M059J (cell line): ENCODE measurements around the gene FCN3. TPM values are rescaled to one million over a fixed set of nuclear protein-coding genes. Genes with fewer than 3 reads are reported as not detected.
"Not testable (repeated sequence)": the region's sequence is repeated elsewhere in the genome, so short reads cannot be mapped to it uniquely, and the experiment has no call there.

Source experiments
- DNase-seq: peaks from one replicate; pipeline ENCODE4 v3.0.0-alpha.2; 2012; ENCODE audit warnings: low read depth
- total RNA-seq: library from RNA; depleted of rRNA; stranded (reverse); fragments of >200 nt; shearing (Covaris generic); gene quantifications from 2 replicates; pipeline ENCODE4 v1.2.3, GENCODE V29; 2014

The FCN3 gene
- total RNA-seq, 1 experiment from 2014 or later, result not detected

GRCh38 chr1:27399251-27400025 lies 24.8 kb upstream of the FCN3 start:
- DNase-seq, result no peak

- DNase-seq, result no peak
These were observed 24.0 kb upstream of the FCN3 start for GRCh38 chr1:27398405-27399149.

DNA sequence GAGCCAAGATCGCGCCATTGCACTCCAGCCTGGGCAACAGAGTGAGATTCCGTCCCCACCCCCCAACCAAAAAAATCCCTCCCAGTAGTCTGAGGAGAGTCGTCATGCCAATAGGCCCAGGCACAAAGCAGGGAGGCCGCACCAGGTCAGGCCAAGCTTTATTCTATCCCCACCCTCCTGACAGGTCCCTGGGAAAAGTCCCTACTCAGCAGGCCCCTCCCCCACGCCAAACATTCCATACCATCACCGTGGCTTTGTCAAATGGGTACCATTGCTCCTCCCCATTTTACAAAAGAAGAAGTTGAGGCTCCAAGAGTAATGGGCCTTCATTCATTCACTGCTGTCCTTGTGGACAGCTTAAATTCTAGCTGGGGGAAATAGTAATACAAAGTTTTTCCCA lies 23.1 kb upstream of the FCN3 start:
- DNase-seq, result no peak

GRCh38 chr1:27397110-27397509 lies 22.5 kb upstream of the FCN3 start:
- no peak for DNase-seq

GRCh38 chr1:27395441-27396195 lies 21.0 kb upstream of the FCN3 start:
- DNase-seq, result peak; percentile 69

GRCh38 chr1:27394925-27395324 lies 20.3 kb upstream of the FCN3 start:
- no peak for DNase-seq

DNA sequence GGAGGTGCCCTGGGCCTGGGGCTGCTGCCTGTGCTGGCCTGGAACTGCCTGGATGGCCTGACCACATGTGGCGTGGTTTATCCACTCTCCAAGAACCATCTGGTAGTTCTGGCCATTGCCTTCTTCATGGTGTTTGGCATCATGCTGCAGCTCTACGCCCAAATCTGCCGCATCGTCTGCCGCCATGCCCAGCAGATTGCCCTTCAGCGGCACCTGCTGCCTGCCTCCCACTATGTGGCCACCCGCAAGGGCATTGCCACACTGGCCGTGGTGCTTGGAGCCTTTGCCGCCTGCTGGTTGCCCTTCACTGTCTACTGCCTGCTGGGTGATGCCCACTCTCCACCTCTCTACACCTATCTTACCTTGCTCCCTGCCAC lies 19.6 kb upstream of the FCN3 start:
- DNase-seq, result no peak

DNA sequence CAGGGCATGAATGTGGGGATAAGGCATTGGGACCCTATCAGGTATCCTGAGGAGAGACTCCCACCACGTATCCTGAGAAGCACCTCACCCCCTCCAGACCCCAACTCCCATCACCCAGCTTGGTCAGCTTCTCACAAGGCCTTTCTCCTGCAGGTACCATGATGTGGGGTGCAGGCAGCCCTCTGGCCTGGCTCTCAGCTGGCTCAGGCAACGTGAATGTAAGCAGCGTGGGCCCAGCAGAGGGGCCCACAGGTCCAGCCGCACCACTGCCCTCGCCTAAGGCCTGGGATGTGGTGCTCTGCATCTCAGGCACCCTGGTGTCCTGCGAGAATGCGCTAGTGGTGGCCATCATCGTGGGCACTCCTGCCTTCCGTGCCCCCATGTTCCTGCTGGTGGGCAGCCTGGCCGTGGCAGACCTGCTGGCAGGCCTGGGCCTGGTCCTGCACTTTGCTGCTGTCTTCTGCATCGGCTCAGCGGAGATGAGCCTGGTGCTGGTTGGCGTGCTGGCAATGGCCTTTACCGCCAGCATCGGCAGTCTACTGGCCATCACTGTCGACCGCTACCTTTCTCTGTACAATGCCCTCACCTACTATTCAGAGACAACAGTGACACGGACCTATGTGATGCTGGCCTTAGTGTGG lies 19.1 kb upstream of the FCN3 start:
- no peak for DNase-seq

- no peak for DNase-seq
These were observed 18.4 kb upstream of the FCN3 start for GRCh38 chr1:27392778-27393635.

GRCh38 chr1:27392096-27392777 lies 17.6 kb upstream of the FCN3 start, which contains the start of gene GPR3:
GPR3 (plus strand) TSS chr1:27392622; CDS start chr1:27393799, 1,177 bp downstream.
- DNase-seq, result peak; percentile 91

DNA sequence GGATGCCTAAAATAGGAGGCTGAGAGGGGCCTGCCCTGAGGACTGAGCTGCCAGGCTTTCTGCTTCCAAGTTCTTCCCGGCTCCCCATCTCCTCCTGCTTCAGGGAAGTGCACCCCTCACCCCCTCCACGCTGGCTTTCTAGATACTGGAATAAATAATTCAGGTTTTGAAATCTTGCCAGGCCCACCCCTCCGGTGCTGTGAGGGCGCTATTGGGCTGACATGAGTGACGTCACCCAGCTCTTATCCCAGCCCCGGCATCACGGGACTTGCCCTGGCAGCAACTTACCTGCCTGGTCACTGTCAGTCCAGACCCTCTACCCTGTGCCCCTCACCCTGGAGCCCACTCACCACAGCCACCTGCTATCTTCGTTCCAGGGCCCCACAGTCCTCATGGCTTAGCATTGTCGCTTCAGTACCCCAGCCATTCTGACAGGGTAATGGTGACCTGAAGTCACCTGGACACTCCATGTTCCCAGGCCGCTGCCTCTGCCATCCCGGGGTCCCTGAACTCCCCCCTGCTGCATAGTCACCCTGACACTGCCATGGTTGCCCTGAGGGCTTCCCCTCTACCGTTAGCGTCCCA lies 17.0 kb upstream of the FCN3 start:
- peak; percentile 58 for DNase-seq

DNA sequence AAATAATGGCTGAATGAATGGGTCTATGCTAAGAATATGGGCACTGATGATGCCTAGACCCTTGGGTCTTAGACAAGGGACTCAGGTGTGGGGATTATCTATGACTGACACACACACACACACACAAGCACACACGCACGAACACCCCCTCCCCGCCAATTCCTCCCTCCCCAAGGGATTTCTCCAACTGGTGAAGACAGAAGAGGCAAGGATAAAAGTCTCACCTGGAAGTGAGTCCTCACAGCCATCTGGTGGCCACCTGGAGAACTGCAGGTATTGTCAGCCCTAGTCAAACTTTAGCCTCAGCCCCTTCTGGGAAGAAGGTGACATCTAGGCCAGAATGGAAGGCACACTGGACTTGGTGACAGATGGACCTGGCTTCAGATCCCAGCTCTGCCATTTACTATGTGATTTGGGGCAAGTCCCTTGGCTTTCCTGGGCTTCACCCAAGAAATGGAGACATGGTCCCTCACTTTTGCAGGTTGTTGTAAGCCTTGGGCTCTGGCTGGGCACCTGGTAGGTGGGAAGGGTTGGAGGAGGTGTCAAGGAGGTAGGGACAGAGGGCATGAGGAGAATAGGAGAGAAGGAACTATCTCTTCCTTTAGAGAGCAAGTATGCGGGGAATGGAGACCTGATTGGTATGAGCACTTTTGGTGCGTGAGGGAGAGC lies 13.8 kb upstream of the FCN3 start:
- peak; percentile 61 for DNase-seq

- DNase-seq, result not testable (repeated sequence)
These were observed 10.2 kb upstream of the FCN3 start for GRCh38 chr1:27384797-27385196.

- DNase-seq, result no peak
These were observed 9.0 kb upstream of the FCN3 start for GRCh38 chr1:27383661-27384060.

GRCh38 chr1:27383039-27383605 lies 8.5 kb upstream of the FCN3 start, which contains the start of gene CD164L2:
CD164L2 (minus strand) TSS chr1:27383333; CDS start chr1:27383239, 94 bp downstream.
- no peak for DNase-seq

- DNase-seq, result no peak
These were observed 7.5 kb upstream of the FCN3 start for GRCh38 chr1:27381969-27382762.

- no peak for DNase-seq
These were observed 6.4 kb upstream of the FCN3 start for GRCh38 chr1:27380766-27381733.
